ENCODE measurements around the gene PDSS1.
"Not testable (repeated sequence)": the region's sequence is repeated elsewhere in the genome, so short reads cannot be mapped to it uniquely, and the experiment has no call there.

DNA sequence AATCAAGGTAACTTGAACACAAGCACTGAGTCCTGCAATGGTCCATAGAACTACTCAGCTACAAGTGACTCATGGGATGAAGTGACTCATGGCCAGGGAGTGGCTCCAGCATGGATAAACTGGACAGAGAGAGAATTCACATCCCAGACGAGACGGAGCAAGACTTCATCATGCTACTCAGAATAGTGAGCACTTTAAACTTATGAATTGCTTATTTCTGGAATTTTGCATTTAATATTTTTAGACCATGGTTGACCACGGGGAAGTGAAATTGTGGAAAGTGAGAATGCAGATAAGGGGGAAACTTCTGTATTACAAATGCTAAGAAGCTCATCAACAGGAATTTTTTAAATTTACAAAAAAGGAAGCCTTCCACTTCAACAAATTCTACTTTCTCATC lies 15.5 kb upstream of the PDSS1 start:
- not testable (repeated sequence) for TF ChIP-seq SP1 (IDR thresholded peaks at IDR 0.05); CTCF (IDR thresholded peaks at IDR 0.05; ENCODE audit: low read depth, low read length, missing input control); RAD21 (IDR thresholded peaks at IDR 0.05); YY1 (IDR thresholded peaks at IDR 0.05); JUND (IDR thresholded peaks at IDR 0.05); TAF1 (conservative IDR thresholded peaks at IDR 0.05)

Measured in liver (tissue), 3 donors.